Hematopoietic multipotent progenitor cell treated with erythropoietin and hydrocortisone succinate and interleukin-3 and kit ligand, for 4 days (in vitro differentiated cells): ENCODE data around the gene F2RL3.
A peak's percentile ranks its signal among the peaks of the same experiment; 100 is the strongest.

Source experiments
- DNase-seq: peaks from one replicate; pipeline ENCODE4 v3.0.0-alpha.2; 2015

Gene F2RL3

DNA sequence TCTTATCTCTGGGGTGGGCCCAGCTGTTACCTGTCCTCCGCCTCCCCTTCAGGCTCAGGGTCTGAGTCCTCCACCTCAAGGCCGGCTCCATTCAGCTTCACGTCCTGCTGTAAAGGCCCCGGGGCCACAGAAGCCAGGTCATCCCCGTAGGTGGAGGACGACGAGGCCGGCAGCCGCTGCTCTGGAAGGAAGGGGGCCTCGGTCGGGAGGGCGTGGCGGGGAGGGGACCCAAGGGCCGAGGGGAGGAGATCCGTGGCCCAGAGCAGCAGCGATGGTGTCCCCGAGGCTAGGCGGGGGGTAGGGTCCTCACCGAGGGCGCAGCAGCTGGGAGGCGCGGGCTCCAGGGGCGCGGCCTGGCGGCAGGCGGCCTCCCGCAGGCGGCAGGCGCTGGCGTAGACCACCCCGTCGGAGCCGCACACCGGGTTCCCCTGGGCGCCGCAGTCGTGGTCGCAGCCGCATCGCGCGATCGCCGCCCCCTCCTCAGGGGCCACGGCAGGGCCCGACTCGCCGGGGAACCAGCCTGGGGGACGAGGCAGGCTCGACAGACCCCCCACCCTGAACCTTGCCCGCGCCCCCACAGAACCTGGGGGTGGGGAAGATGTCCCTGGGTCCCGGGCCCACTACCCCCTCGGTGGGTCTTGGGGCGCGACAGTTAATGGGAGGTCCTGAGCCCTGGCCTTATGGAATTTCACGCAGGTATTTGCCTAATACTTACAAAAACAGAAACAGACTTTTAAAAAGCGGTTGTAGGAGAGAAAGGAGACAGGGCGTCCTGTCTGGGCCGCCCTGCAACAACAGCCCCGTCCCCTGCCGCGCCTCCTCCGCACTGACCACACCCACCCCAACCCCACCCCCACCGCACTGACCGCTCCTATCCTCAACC lies 7.6 kb downstream of the F2RL3 start:
- peak; percentile 69 for DNase-seq

DNA sequence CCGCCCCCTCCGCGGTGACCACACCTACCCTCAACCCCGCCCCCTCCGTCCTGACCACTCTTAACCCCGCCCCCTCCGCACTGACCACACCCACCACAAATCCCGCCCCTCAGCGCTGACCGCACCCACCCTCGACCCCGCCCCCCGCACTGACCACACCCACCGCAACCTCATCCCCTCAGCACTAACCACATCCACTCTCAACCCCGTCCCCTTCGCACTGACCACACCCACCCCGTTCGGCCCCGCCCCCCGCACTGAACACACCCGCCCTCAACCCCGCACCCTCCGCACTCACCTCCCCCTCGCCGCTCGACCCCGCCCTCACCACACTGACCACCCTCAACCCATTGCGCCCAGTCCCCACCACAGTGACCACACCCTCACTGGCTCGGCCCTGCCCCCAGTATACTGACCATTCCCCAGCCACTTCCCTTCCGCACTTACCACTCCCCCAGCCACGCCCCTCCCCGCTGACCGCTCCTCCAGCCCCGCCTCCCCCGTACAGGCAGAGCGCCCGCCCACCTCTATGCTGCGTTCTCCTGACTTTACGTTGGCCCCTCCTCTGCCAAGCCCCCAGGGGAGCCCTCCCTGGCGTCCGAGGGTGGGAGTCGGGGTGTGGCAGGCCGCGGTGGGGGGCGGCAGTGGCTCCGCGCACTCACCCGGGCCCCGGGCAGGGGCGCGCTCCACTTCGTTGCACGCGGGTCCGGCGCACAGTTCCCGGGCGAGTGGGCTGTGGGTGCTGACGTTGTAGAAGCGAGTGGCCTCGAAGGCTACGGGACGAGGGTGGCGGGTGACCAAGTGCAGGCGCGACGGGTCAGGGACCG lies 8.4 kb downstream of the F2RL3 start:
- peak; percentile 94 for DNase-seq

DNA sequence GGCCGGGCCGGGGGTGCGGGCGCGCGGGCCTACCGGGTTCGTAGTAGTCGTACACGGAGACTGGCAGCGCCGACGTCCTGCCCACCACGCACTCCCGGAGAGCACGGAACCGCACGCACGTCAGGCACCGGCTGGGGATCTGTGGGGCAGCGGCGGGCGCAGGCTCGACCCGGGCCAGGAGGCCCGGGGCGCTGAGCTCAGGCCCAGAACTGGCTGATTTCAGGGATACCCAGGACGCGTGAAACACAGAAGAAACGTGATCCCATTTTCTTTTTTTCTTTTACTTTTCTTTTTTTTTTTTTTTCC lies 9.0 kb downstream of the F2RL3 start:
- DNase-seq: peak; percentile 50

DNA sequence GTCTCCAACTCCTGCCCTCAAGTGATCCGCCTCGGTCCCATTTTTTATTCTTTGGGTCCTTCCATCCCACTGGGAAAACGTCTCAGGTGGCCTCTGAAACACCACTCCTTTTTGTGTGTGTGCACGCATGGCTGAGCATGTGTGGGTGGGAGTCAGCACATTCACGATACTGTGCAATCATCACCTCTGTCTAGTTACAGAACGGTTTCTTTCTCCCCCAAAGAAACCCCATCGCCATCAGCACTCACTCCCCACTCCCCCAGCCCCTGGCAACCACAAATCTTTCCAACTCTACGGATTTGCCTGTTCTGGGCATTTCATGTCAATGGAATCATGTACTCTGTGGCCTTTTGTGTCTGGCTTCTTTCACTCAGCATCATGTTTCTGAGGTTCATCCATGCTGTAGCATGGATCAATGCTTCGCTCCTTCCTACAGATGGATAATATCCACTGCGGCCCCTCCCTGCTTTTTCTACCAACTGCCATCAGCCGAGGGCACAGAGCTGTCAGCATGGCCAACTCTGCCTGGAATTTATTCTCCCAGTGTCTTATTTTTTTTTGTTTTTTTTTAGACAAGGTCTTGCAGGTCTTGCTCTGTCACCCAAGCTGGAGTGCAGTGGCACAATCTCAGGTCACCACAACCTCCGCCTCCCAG lies 9.7 kb downstream of the F2RL3 start:
- no peak for DNase-seq

DNA sequence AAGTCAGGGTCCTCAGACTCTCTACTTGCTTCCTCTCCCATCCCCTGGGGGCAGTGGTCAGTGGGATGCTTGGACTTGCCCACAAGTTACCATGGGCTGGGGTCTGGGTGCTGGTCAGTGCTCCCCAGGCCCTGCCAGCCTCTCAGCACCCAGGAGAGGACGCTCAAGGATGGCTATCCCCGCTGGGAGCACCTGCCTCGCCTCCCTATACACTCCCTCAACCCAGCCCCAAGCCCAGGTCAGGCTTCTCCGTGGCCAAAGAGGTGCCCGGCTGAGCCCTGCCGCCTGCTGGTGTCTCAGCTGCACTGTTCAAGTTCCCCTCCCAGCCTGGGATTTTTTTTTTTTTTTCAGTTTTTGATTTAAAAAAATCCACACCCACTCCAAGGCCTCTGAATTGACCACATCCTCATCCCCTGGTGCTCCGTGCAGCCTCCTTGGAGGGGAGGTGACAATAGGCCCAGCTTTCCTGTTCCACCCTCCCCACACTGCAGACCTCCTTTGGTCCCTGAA lies 10.8 kb downstream of the F2RL3 start:
- DNase-seq: peak; percentile 86

DNA sequence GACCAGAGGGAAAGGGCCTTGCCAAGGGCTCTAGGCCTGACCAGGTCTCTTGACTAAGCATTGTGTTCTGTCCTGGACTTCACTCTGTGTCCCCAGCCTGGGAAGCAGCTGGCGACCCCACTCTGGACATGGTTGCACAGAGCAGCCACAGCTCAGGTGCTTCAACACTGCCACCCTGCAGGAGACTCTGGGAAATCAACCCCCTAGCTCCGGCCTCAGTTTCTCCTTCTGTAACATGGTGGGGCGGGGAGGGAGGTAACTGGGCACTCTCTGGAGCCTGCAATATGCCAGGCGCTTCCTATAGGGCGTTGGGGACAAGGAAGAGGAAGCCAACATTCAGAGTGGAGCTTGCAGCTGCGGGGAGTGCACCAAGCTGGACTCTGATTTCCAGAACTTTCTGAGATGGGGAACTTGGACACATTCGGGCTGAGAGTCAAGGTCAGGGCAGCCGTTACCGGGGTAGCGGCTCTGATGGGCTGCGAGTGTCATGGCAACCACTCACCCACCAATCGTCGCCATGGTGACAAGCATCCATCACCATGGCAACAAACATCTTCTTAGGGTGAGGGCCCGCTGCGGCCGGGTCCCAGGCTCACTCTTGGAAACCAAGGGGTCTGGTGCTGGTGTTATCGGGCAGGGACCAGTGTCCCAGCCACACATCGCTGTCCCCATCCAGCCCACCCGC lies 12.8 kb downstream of the F2RL3 start:
- DNase-seq: no peak

DNA sequence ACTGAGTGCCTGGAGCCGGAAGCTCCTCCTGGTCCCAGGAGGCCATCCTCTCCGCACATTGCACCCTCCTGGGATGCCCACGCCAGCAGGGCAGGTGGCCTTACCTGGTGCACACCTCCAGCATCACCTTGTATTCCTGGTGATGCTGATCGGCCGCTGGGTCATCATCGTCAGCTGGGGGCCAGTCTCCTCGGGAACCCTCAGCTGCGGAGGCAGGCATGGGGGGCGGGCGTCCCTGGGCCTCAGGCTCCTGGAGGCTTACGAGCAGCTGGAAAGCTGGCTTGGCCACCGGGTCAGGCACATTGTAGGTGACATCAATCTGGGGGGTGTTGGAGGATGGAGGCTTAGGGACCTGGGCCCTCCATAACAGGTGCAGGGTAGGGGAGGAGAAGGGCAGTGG lies 13.7 kb downstream of the F2RL3 start:
- no peak for DNase-seq

DNA sequence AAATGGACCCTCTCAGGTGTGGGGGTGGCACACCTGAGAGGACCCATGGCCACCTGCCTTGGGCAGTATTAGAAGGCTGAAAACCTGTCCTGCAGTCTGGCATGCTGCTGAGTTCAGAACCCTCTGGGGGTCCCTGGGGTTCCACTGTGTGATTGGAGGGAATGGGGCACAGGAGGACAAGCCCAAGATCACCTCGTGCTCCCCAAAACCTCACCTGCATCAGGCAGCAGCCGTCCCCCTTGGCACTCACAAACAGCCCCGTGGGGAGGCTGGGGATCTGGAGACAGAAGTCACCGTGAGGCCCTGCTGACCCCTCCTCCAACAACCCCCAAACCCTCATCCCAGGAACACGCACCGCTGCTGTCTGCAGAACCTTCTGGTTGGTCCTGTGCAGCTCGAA lies 14.5 kb downstream of the F2RL3 start:
- no peak for DNase-seq

DNA sequence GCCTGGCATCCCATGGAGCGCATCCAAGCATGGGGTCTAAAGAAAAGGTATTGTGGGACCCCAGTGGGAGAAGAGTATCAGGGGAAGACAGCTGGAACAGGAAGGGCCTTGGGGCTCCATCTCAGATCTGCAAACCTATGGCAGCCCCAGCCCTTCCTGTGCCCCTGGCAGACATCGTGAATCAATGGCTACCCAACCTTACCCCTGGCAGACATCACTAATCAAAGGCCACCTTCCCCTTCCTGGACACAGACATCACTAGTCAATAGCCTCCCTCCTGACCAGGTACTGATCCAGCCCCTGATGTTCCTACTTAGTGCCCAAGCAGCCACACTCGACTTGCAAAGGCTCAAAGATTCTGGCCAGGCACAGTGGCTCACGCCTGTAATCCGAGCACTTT lies 15.8 kb downstream of the F2RL3 start:
- DNase-seq: no peak

DNA sequence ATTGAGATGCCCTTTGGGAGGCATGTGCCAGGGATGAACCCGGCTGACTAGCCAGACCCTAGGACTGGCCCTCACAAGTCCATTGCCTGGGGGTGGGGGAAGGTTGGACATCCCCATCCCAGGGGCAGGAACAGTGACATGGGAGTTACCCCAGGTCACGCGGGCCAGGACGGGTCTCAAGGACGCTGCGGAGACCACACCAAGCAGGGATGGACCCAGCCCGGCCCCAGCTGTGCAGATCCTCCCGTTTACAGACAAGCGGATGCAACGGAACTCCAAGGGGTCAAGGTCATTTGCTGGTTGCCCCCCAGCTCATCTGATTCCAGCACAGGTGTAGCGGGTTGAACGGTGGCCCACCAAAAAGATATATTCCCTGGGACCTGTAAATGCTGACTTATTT lies 20.0 kb downstream of the F2RL3 start:
- no peak for DNase-seq

DNA sequence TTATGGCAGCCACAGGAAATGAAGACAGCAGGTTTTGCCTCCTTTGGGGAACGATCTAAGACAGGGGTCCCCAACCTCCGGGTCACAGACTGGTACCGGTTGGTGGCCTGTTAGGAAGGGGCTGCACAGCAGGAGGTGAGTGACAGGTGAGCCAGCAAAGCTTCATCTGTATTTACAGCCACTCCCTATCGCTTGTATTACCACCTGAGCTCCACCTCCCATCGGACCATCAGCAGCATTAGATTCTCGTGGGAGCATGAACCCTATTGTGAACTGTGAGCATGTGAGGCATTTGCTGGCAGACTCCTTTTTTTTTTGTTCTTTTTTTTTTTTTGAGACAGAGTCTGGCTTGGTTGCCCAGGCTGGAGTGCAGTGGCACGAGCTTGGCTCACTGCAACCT lies 22.2 kb downstream of the F2RL3 start:
- no peak for DNase-seq

DNA sequence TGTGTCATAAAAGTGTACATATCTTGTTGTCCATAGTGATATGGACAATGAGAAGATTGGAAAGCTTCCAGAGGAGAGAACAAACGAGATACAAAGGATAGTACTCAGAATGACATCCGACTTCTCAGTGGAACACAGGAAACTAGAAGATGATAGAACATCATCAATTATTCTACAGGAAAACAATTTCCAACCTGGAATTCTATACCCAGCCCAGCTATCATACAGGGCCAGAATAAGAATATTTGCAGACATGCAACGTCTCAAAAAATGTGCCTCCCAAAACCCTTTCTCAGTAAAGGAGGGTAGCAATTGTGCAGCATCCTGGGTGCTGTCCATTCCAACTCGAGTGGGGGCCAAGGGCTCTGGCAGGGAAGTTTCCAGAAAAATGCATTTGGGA lies 24.0 kb downstream of the F2RL3 start:
- DNase-seq: no peak

DNA sequence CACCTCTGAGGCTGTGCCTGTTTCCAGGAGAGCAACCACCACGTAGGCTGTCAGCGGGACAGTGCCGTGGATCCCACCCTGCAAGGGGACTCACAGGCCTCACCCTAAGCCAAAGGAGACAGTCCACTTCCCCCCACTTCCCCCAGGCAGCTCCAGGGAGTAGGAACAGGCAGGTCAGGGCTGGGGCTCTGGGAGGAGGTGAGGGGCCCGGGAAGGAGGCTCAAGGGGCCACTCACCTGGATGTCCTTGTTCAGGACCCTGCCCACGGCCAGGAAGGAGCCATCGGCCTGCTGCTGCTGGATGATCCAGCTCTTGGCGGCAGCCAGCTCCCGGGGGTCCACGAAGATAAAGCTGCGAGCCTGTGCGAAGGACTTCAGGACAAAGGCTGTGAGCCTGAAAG lies 25.6 kb downstream of the F2RL3 start:
- no peak for DNase-seq

DNA sequence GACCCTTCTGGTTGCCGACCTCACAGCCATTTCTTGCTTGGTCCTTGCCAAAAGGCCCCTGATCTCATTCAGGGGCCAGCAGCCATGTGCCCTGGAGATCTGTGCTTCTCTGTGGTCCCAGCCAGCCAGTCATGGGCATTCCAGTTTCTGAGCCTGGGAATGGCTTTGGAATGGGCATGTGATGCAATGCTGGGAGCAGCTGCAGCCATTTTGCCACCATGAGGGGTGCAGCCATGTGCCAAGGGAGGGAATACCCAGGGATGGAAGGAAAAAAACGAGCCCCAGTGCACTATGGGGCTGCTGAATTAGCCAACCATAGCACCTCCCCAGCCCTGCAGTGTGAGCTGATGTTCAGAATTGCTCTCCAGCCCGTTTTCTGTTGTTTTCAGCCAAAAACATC lies 26.3 kb downstream of the F2RL3 start:
- no peak for DNase-seq

DNA sequence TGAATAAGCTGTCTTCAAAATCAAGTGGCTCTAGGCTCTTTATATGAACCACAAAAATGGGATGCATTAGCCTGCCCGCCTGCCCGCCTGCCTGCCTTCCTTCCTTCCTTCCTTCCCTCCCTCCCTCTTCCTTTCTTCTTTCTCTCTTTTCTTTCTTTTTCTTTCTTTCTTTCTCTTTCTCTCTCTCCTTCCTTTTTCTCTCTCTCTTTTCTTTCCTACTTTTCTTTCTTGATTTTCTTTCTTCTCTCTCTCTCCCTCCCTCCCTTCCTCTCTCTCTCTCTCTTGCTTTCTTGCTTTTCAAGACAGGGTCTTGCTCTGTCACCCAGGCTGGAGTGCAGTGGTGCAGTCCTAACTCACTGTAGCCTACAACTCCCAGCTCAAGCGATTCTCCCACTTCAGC lies 26.9 kb downstream of the F2RL3 start:
- no peak for DNase-seq

DNA sequence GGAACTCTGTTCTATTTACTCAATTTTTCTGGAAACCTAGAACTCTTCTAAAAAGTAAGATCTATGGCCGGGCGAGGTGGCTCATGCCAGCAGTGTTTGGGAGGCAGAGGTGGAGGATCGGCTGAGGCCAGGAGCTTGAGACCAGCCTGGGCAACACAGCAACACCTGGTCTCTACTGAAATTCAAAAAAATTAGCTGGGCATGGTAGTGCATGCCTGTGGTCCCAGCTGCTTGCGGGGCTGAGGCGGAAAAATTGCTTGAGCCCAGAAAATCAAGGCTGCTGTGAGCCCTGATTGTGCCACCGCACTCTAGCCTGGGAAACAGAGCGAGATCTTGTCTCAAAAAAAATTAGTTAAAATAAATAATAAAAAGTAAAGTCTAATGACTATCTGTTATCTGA lies 28.6 kb downstream of the F2RL3 start:
- no peak for DNase-seq

DNA sequence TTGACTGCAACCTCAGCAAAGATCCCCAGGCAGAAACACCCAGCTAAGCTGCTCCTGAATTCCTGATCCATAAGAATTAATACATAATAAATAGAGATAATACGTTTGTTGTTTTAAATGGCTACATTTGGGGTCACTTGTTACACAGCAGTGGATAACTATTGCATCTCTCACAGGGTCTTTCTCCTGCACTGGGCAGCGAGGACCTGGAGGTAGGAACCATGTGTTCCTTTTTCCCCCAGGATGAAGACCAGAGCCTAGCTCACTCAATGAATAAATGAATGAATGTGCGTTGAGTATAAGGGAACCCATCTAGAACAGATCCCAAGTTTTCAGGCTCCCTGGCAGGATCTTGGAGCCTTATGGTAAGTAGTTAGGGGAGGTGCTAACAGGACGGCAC lies 30.7 kb downstream of the F2RL3 start:
- no peak for DNase-seq

DNA sequence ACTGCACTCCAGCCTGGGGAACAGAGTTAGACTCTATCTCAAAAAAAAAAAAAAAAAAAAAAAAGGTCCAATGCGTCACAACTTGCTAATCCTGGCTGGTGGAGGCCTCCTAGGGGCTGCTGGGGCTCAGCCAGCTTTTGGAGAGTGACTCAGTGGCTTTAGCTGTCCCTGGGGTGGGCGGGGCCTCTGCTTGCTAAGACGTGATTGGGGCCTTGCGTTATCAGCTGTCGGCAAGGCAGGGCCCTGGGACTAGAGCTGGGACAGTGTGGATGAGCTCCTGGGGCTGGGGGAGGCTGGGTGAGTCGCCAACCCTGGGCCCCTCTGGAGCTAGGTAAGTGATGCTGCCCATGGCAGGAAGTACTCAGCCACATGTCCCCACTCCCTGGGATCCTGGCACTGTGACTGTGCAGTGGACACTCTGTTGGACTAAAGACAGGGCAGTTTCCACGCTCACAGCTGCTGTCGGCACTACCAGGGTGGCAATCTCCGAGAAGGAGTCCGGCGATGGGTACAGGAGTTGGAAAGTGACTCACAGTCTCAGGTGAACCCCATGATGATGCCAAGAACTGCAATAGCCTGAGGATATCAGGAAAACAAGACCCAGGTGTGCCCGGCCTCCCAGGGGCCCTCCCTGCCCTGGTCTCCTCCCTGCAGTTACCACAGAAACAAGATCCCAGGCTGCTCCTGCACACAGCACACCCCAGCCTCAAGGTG lies 32.2 kb downstream of the F2RL3 start:
- DNase-seq: peak; percentile 54

DNA sequence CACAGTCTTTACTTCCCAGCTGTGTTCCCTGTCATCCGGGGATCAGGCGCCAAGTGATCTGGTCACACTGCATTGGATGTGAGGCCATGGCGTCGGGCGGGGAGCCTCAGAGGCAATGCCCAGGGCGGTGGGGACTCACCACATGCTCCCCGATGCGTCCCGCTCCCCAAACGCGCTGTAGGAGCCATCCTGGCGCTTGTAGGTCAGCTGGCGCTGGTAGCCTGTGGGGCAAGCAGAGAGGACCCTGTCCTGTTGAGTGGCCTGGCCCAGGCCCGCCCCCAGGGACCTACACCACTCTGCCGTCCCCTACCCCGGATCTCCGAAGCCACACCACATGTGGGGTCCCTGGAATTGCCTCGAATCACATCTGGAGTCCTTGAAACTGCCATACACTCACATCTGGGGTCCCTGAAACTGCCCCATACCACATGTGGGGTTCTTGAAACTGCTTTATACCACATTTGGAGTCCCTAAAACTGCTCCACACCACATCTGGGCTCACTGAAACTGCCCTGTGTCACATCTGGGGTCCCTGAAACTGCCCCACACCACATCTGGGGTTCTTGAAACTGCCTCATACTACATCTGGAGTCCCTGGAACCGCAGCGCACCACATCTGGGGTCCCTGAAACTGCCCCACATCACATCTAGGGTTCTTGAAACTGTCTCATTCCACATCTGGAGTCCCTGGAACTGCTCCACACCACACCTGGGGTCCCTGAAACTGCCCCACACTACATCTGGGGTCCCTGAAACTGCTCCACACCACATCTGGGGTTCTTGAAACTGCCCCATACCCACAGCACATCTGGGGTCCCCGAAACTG lies 33.2 kb downstream of the F2RL3 start:
- DNase-seq: no peak

DNA sequence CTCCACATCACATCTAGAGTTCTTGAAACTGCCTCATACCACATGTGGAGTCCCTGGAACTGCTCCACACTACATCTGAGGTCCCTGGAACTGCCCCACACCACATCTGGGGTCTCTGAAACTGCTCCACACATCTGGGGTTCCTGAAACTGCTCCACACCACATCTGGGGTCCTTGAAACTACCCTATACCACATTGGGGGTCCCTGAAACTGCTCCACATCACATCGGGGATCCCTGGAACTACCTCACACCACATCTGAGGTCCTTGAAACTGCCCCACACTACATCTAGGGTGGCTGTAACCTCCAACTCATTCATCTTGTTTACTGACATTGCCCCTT lies 33.8 kb downstream of the F2RL3 start:
- no peak for DNase-seq

DNA sequence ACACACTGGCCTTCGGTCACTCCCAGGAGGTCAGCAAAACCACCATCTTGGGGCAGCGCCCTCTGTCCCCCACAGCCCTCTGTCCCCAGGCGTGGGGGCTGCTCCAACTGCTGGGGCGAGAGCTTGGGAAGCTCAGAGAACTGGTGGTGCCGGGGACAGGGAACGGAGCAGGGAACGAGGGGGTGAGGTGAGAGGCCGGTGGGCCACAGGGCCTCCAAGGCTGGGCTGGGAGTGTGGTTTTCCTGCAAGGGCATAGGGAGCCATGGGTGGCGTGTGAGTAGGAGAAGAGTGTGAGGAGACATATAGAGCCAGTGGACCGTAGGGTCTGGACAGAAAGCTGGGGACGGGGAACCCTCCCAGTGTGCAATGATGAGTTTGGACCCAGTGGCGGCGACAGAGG lies 34.1 kb downstream of the F2RL3 start:
- no peak for DNase-seq

DNA sequence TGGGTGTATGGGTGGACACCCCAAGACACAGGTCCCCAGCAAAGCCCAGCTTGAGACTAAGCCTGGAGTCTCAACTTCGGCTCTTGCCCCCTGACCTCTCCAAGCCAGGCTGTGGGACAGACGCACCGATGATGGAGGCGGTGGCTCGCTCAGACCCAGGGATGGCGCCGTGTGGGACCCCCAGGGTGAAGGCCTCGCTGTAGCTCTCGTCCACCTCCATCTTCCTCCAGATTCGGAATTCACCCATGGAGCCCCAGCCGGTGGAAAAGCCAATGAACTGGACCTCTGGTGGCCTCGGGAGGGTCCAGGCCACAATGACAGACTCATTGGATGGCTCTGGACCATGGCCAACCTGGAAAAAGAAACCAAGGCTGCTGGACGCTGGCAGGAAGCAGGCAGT lies 39.1 kb downstream of the F2RL3 start:
- DNase-seq: no peak
